SHP77 treated with DMSO at 0.1 percent for 48 hours (cell line): Measurements from ENCODE around the gene CTBP2.
"Not testable (repeated sequence)": the region's sequence is repeated elsewhere in the genome, so short reads cannot be mapped to it uniquely, and the experiment has no call there.

Experiments
- DNase-seq: peaks from one replicate; lab custom pipeline; 2025; lab: John Stamatoyannopoulos, UW

The CTBP2 gene

DNA sequence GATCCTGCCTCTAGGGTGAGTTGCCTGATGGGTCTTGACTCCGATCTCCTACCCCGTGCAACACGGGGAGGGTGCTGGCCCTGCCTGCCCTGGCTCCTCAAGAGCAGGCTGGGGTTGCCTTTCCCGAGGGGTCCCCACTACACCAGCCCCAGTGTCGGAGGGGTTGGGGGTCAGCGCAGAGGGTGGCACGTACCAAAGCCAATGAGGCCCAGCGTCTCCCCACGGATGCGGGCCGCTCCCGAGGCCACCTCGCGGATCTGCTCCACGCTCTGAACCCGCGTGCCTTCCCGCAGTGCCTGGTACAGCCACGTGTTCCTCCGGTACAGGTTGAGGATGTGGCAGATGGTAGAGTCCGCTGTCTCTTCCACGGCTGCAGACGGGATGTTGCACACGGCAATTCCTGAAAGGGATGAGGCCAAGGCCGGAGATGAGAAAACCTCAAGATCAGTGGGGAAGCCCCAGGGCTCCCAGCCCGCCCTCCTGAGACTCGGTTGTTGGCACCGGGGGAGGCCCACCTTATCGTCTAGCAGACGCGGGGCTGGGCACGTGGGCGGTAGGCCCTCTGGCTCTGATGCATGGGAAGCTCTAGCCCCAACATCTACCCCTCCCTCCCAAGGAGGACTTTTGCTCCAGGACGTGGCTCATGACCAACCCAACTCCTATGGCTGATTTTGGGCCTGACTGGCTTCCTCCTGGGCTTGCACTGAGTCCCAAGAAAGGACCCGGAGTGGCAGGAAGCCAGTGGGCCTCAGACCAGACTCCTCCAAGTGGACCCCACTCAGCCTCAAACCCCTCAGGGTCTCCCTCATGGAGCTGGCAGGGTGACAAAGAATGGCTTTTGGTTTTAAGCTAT, 162.4 kb downstream of the CTBP2 start:
- no peak for DNase-seq

GRCh38 chr10:124997306-124997705, 163.1 kb downstream of the CTBP2 start:
- no peak for DNase-seq

- no peak for DNase-seq
Observed at GRCh38 chr10:124996854-124997215, 163.5 kb downstream of the CTBP2 start.

- no peak for DNase-seq
Observed at GRCh38 chr10:124996127-124996853, 164.1 kb downstream of the CTBP2 start.

GRCh38 chr10:124995605-124996004, 164.8 kb downstream of the CTBP2 start:
- DNase-seq, result no peak

DNA sequence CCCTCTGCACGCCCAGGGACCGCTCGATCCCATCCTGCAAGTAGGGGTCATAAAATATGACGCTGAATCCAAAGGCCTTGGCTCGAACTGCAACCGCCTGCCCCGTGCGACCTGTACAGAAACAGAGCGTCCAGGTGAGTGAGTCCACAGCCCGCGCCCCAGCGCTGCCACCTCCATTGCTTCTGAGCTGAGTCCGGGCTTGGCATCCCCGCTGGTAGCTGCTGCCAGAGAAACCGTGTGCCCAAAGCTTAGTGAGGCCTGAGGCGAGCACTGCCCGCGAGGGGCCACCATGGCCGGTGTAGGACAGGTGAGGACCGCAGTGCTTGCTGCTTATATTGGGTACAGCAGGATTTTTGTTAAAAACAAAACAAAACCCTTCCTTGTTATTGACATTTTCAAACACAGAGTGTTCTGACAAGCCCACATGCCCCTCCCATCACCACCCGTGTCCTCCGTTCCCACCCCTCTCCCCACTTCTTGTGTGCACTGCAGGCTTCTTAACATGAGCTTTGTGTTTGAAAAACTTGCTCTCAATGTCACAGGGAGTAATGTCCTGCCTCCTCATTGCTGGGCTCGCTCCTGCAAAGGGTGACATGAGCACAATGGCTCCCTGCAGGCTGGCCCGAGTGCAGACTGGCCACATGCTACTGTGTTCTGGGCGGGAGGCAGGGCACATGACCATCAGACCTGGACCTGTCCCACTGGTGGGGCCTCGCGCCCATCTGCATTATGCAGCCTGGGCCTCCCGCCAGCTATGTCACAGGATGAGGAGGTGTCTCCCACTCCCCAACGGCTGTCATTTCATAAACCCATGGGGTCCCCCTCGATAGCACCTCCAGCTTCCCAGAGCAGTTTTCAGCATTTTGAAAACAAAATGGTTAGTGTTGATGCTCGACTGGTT, 165.5 kb downstream of the CTBP2 start:
- no peak for DNase-seq

GRCh38 chr10:124993736-124994451, 166.5 kb downstream of the CTBP2 start:
- no peak for DNase-seq

DNA sequence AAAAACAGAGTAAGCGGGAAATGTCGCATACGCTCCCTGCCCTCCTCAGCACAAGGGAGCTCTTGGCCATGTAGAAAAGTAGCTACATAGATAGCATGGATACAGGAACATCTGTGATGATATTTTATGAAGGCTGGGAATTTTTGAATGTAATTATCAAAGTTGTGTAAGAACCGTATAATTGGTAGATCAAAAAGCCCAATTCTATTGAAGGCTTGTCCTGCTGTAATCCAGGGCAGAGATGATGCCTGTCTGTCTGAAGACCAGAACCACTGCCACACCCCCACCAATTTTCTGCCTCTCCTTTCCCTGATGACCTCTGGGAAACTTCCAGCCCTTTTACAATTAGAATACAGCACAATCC, 167.0 kb downstream of the CTBP2 start:
- no peak for DNase-seq

GRCh38 chr10:124992462-124993344, 167.7 kb downstream of the CTBP2 start:
- DNase-seq, result peak; percentile 17

DNA sequence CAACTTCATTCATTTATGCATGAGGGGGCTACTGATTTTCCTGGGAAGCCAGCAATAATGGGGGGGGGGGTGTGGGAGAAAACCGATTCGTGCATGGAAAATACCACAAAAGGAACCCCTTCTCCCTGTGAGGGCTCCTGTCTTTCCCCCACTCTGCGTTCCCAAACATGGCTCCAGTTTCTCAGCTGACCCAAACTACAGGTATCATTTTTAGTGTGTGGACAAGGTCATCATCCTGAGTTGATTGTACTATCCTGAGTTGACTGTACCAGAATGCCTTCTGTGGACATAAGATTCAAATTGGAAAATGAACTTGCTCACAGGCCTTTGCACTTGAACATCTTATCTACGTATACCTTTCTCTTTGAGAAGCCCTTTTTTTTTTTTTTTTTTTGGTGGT, 168.5 kb downstream of the CTBP2 start:
- no peak for DNase-seq

DNA sequence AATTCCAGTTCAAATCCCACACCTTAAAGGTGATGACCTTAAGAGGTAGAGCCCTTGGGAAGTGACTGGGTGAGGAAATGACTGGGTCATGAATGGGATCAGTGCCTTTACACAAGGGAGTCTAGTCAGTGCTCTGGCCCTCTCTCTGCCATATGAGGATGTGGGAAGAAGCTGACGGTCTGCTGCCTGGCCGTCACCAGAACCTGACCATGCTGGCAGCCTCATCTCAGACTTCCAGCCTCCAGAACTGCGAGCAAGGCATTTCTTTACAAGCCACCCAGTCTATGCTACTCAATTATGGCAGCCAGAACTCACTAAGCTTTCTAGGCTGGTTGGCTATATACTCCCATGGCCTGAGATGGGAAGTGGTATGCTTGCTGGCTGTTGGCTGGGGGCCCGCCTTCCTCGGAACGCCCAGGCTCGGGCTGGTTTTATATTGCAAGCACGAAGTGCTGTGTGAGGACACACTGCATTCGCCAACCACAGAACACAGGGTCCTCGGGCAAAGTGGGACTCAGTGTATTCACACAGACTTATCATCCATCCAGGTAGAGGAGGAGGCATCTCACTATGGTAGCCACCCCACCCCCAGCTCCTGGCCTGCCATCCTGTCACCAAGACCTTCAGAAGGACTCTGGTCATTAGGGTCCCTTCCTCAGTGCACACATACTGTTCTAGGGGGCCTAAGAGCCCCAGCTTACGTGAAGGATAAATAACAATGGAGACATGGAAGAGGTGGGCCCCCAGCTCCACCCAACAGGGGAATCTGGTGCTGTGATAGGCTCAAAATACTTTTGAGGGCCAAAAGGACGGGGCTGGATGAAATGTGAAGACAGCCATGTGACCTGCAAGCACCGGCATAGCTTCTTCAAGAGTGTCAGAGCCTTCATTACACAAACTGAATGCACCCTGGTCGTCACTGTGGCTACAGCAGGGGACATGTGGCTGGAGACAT, 169.4 kb downstream of the CTBP2 start:
- DNase-seq, result no peak

GRCh38 chr10:124989526-124989925, 170.8 kb downstream of the CTBP2 start:
- no peak for DNase-seq

DNA sequence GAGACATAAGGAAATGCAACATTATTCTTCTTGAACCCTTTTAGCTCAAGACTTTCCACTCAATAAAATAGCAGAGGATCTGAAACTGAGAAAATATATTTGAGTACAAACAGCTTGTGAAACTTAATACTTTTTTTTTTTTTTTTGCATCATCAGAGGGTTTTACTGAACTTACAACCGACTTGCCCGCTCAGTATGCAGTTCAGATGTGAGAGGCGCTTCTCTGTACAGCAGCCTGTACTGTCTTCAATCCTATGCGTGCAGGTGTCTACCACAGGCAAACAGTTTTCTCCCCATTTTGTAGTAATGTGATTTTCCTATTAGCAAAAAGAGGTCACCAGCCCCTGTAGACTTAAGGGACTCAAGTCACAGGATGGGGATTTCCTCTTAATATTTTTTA, 171.6 kb downstream of the CTBP2 start:
- DNase-seq, result not testable (repeated sequence)

- DNase-seq, result no peak
Observed at GRCh38 chr10:124987788-124988187, 172.6 kb downstream of the CTBP2 start.

GRCh38 chr10:124985162-124985561, 175.2 kb downstream of the CTBP2 start:
- DNase-seq, result no peak

- DNase-seq, result no peak
Observed at GRCh38 chr10:124984376-124984775, 176.0 kb downstream of the CTBP2 start.

DNA sequence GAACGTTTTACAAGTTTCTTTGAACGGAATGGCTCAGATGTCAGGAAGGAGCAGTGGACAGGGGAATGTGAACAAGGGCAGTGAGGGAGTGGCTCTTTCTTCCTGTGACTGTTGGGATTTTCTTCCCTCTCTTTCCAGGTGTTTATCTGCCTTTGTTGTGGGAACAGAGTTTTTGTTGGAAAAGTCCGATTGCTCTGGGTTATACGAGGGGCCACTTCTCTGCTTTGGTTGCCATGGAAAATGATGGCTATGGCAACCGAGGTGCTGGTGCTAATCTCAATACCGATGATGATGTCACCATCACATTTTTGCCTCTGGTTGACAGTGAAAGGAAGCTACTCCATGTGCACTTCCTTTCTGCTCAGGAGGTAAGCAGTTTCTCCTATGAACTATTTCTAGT, 177.0 kb downstream of the CTBP2 start:
- DNase-seq, result no peak

- no peak for DNase-seq
Observed at GRCh38 chr10:124978376-124978725, 182.0 kb downstream of the CTBP2 start.

DNA sequence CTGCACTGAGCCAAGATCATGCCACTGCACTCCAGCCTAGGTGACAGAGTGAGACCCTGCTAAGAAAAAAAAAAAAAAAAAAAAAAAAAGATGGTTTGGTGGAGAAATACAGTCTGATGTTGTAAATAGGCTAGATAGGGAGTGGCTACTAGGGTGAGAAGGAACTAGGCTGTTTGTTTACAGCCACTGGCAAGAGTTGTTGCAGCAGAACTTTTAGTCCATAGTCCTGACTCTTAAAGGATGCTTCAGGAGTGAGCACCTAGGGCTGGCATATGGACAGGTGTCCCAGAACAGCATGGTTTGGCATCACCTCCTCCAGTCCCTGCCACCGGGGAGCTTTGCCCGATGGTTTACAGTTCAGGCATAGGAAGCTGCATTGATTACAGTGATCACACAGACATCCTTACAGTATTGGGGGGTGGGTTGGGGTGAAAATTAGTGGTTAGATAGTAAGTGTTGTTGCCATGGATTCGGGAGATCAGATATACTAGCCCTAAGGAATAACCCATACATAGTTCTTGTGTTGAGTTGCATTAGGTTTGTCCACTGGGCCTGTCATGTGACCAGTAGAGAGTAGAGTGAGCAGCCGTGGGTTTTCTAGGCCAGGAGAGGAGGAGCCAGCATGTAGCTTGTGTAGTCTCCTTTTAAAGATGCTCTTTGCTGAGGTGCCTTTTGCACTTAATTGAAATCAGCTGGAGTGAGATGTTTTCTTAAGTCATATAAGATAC, 182.6 kb downstream of the CTBP2 start:
- DNase-seq, result no peak
